Prostate gland (tissue), 2 donors: Measurements from ENCODE around the gene HP. TPM values are rescaled to one million over a fixed set of nuclear protein-coding genes. Genes with fewer than 3 reads are reported as not detected.

Source experiments
- DNase-seq: peaks from one replicate; pipeline ENCODE4 v3.0.0-alpha.2; 2019; ENCODE audit warnings: low spot score
- H3K27ac ChIP-seq, 2 donors: fragments of 200-600 bp; sonication (generic); 2 replicates each; pipeline ENCODE4 v1.5.1; 2017 to 2019
- H3K27me3 ChIP-seq: fragments of 200-600 bp; sonication (generic); replicated peaks from 2 replicates; pipeline ENCODE4 v1.5.1; 2019; ENCODE audit not compliant: insufficient read depth
- H3K36me3 ChIP-seq, 2 donors: fragments of 200-600 bp; sonication (generic); 1 replicate in 1 of 2; 2 replicates in 1 of 2; pipeline versions ENCODE4 v1.5.1 to v1.8.1; 2017 to 2019
- H3K4me1 ChIP-seq: fragments of 200-600 bp; sonication (generic); replicated peaks from 2 replicates; pipeline ENCODE4 v1.5.1; 2019
- H3K4me3 ChIP-seq, 2 donors: fragments of 200-600 bp; sonication (generic); 2 replicates each; pipeline ENCODE4 v1.5.1; 2017 to 2019
- H3K9me3 ChIP-seq: fragments of 200-600 bp; sonication (generic); 2 replicates; pipeline ENCODE4 v1.5.1; 2017
- POLR2A ChIP-seq: fragments of 450-650 bp; IDR thresholded peaks from one replicate; pipeline ENCODE4 v1.6.1; 2016; ENCODE audit warnings: antibody characterized with exemption, mild to moderate bottlenecking
- POLR2AphosphoS5 ChIP-seq: sonication (generic); formaldehyde crosslinking; IDR thresholded peaks from one replicate; pipeline ENCODE4 v1.6.1; 2017; ENCODE audit warnings: antibody characterized with exemption
- WGBS: methylation state at CpG from one replicate; pipeline ENCODE4 v1.1.5; 2018; 5-methylcytosine and 5-hydroxymethylcytosine counted together
- intact Hi-C: fragments of 100-400 bp; cut with DNase I; formaldehyde crosslinking; loops from one replicate; pipeline ENCODE4 v1.14.2; 2022
- total RNA-seq, 2 donors: library from RNA; depleted of rRNA; stranded (reverse); fragments of >200 nt; gene quantifications; one replicate each; pipeline ENCODE4 v1.1.0, GENCODE V29; 2016
- TF ChIP-seq, protein P1 (sequence below), 4 experiments: fragments of 200-600 bp in 2 of 4; fragments of 450-650 bp in 2 of 4; sonication (generic) in 2 of 4; IDR thresholded peaks; 1 replicate in 3 of 4; 2 replicates in 1 of 4; pipeline ENCODE4 v1.5.1; 2016 to 2019; ENCODE audit warnings: antibody characterized with exemption in 4 of 4, mild to moderate bottlenecking in 2 of 4, moderate library complexity in 2 of 4

Gene HP
- total RNA-seq, 2 donors from 2014 or later = 2.5 to 3.1 TPM

DNA sequence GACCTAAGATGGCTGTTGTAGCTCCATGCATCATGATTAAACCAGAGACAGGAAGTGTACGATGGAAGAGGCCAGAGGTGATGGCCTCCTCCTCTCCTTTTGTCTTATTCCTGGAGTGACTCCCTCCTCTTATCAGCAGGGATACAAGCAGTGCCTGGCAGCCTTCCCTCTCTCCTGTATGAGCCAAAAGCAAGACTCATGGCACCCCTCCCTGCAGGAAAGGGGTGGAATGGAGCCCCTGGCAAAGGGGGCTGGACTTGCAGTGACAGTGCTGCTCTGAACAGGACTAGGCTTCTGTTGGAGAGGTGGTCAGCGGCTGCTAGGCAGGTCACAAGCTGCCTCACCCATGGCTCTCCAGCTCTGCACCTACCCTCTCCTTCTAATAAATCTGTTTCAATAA is 30.7 kb downstream of the HP start:
- TF ChIP-seq POLR2A (no peak), POLR2AphosphoS5 (no peak)
- TF ChIP-seq, protein P1, sequence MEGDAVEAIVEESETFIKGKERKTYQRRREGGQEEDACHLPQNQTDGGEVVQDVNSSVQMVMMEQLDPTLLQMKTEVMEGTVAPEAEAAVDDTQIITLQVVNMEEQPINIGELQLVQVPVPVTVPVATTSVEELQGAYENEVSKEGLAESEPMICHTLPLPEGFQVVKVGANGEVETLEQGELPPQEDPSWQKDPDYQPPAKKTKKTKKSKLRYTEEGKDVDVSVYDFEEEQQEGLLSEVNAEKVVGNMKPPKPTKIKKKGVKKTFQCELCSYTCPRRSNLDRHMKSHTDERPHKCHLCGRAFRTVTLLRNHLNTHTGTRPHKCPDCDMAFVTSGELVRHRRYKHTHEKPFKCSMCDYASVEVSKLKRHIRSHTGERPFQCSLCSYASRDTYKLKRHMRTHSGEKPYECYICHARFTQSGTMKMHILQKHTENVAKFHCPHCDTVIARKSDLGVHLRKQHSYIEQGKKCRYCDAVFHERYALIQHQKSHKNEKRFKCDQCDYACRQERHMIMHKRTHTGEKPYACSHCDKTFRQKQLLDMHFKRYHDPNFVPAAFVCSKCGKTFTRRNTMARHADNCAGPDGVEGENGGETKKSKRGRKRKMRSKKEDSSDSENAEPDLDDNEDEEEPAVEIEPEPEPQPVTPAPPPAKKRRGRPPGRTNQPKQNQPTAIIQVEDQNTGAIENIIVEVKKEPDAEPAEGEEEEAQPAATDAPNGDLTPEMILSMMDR (IDR thresholded peaks at IDR 0.05) = no peak

DNA sequence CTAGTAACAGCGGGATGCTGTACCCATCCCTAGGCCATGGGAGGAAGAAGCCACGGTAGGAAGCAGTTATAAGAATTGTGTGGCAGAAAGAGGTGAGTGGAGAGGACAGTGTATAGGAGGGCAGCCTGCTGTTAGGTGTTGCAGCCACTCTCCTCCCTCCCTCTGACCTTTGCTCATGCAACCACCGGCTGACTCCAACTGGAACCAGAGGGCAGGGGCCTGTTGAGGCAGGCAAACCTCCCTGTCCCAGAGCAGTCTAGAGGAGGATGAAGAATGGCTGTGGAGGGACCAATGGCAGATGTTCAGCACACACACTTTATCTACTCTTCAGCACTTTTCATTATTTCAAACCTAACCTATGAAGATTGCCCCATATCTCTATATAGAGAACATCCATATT is 36.9 kb downstream of the HP start:
- no peak overlapping the region for H3K27ac ChIP-seq
- WGBS = 79% methylated on average over 3 of the region's 3 CpGs
- H3K4me3 ChIP-seq = no peak overlapping the region
- H3K4me1 ChIP-seq = peaks cover 8% of the 10 kb centered on the region
- intact Hi-C loops = loop anchor here (10.0 kb wide), 1 partner anchor 286 kb away; the partner anchor contains the start of gene AP1G1
- no peaks in the 10 kb centered on the region for H3K27me3 ChIP-seq
- no peaks in the 10 kb centered on the region for H3K36me3 ChIP-seq
- DNase-seq = no peak
- H3K9me3 ChIP-seq = no peaks in the 10 kb centered on the region
- TF ChIP-seq, protein P1 (IDR thresholded peaks at IDR 0.05) = no peak
- TF ChIP-seq POLR2AphosphoS5 (no peak), POLR2A (no peak)

More for the DNA sequence above, 30.7 kb downstream of the HP start:
- DNase-seq = no peak
- H3K27ac ChIP-seq = no peak overlapping the region
- intact Hi-C loops = no loop called here
- no peak overlapping the region for H3K4me3 ChIP-seq
- no peaks in the 10 kb centered on the region for H3K4me1 ChIP-seq
- no peaks in the 10 kb centered on the region for H3K9me3 ChIP-seq
- no peaks in the 10 kb centered on the region for H3K27me3 ChIP-seq
- WGBS = 90% methylated on average over 2 of the region's 2 CpGs
- peaks cover 0 to 7% of the 10 kb centered on the region in 2 donors for H3K36me3 ChIP-seq

DNA sequence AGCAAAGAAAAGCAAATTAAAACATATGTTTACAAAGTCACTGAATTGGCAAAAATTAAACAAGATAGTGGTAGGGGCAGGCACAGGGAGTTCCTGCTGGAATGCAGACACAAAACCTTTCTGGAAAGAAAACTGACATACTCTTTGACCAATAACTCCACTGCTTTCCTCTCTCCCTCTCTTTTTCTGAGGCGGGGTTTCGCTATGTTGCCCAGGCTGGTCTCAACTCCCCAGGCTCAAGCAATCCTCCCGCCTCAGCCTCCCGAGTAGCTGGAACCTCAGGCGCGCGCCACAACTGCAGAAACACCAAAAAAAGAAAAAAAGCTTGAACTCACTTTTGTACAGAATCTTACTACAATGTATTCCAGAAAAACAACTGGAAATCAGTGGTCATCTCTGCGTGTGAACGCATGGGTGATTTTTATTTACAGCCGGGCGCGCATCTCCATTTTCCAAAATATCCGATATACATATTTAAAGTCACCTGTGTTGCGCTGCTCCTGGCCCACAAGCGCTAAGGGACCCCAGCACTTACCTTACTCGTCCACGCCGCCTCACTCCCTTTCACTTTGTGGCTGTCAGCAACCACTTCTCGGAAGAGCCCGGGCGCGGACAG is 38.6 kb downstream of the HP start:
- TF ChIP-seq POLR2A = no peak
- TF ChIP-seq, protein P1 (IDR thresholded peaks at IDR 0.05) = no peak
- no peak for TF ChIP-seq POLR2AphosphoS5
- peaks cover 8% of the 10 kb centered on the region for H3K4me1 ChIP-seq
- no peaks in the 10 kb centered on the region for H3K36me3 ChIP-seq
- DNase-seq = no peak
- under 1% methylated on average over 22 of the region's 22 CpGs for WGBS
- H3K9me3 ChIP-seq = no peaks in the 10 kb centered on the region
- peak overlapping the region; percentile 78 to 83 for H3K27ac ChIP-seq
- H3K27me3 ChIP-seq = no peaks in the 10 kb centered on the region
- intact Hi-C loops = loop anchor here (10.0 kb wide), 1 partner anchor 288 kb away; the partner anchor contains the start of gene AP1G1
- peak overlapping the region; percentile 76 to 78 for H3K4me3 ChIP-seq

DNA sequence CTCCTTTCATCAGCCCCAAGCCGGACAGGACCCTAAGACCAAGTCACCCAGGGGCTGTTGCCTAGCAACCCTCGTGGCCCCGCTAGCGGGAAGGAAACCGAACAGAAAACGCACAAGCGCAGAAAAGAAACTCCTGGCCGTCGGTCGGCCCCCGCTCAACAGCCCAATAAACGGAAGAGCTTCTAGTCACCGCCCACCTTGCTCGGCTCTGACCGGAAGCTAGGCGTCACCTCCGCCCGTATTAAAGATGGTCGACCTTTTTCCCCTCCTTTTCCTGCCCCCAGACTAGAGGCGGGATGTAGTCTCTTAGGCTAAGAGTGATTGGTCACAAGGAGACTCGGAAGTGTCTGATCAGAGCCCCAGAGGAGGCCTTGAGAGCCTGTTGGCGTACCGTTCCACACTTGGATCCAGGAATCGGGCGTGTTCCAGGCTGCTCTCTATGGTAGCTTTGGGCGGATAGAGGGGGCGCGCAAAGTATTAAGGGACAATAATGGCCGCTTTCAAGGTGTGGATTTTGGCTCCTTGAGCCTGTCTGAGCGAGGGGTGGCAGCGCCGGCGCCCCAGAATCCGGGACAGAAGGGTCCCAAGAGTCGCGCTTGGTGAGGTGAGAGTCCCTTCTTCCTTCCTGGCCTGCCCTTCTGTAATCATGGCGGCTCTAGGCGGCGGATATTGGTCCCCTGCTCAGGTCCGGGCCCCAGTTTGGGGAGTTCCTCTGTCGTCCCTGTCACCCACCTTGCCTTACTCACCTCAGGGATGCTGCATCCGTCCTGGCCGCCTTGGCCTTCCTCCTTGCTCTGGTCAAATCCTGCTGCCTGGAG is 39.4 kb downstream of the HP start, which contains the start of the genes DHX38 and TXNL4B:
Gene DHX38, plus strand, starts transcription at position 400 of the 818 bp plus-strand sequence. CDS start 2,311 bp downstream, outside the sequence.
Gene TXNL4B, minus strand, starts transcription at position 173 of the 818 bp plus-strand sequence. CDS start 2,871 bp downstream, outside the sequence.
- WGBS = under 1% methylated on average over 40 of the region's 43 CpGs
- H3K27ac ChIP-seq = peak within 1 kb of the TSS; percentile 83
- TF ChIP-seq POLR2AphosphoS5 (peak; percentile 98), POLR2A (peak; percentile 81)
- TF ChIP-seq, protein P1 (IDR thresholded peaks at IDR 0.05) = peak in 1 of 4 experiments; percentile 30
- no peaks in the 10 kb centered on the region for H3K27me3 ChIP-seq
- H3K4me3 ChIP-seq = peak within 1 kb of the TSS; percentile 76 to 78
- DNase-seq = peak; percentile 97
- no peaks in the 10 kb centered on the region for H3K9me3 ChIP-seq
- H3K36me3 ChIP-seq = no peaks in the 10 kb centered on the region
- intact Hi-C loops = loop anchor here (2.0 to 10.0 kb wide), 2 partner anchors 85 to 289 kb away; partner anchors contain the start of genes AP1G1 and DHODH
- H3K4me1 ChIP-seq = peaks cover 8% of the 10 kb centered on the region
